HepG2 (cell line): ENCODE data around the gene ZNF345. TPM values are rescaled to one million over a fixed set of nuclear protein-coding genes. Genes with fewer than 3 reads are reported as not detected.

ENCODE experiments used
- NR2F1 ChIP-seq, 2 experiments: fragments of 450-650 bp in 1 of 2; formaldehyde crosslinking in 1 of 2; IDR thresholded peaks; 2 replicates each; pipeline versions ENCODE4 v1.5.0 to v1.6.1; 2016 to 2020; ENCODE audit warnings: mild to moderate bottlenecking in 1 of 2, missing compliant biosample characterization in 1 of 2, missing genetic modification reagents in 1 of 2, moderate library complexity in 1 of 2
- ZNF3 ChIP-seq: IDR thresholded peaks from 2 replicates; pipeline ENCODE4 v1.7.0; 2017; ENCODE audit warnings: inconsistent platforms
- ZNF354B ChIP-seq: sonication (generic); formaldehyde crosslinking; IDR thresholded peaks from 2 replicates; pipeline ENCODE4 v1.8.0; 2022; ENCODE audit warnings: mild to moderate bottlenecking, missing genetic modification reagents
- polyA plus RNA-seq, 8 experiments: library from polyadenylated mRNA; depleted of rRNA in 3 of 8; stranded (reverse) in 7 of 8; unstranded in 1 of 8; fragments of >200 nt; fragmentation: Illumina TruSeq in 4 of 8; extraction: Trizol in 4 of 8; gene quantifications; 2 replicates each; pipeline versions ENCODE4 v1.2.1 to v1.2.3, GENCODE V29; 2011 to 2016; ENCODE audit warnings: low read depth in 4 of 8, missing spikeins in 1 of 8, mixed read lengths in 1 of 8; ENCODE audit not compliant: insufficient read depth in 1 of 8
- total RNA-seq, 5 experiments: library from RNA; depleted of rRNA; stranded (reverse); fragments of >200 nt; fragmentation: Illumina TruSeq; extraction: Trizol; gene quantifications; 2 replicates each; pipeline ENCODE4 v1.2.3, GENCODE V29; 2016; ENCODE audit warnings: low read depth in 1 of 5
- TF ChIP-seq, protein P1 (sequence below): sonication (generic); formaldehyde crosslinking; IDR thresholded peaks from 2 replicates; pipeline ENCODE4 v1.4.0; 2020; ENCODE audit warnings: missing genetic modification reagents
- TF ChIP-seq, protein P2 (sequence below): sonication (generic); formaldehyde crosslinking; IDR thresholded peaks from one replicate; pipeline ENCODE4 v1.5.1; 2020; ENCODE audit warnings: mild to moderate bottlenecking, missing genetic modification reagents; ENCODE audit errors: not compliant biosample characterization
- TF ChIP-seq, protein P3 (sequence below): IDR thresholded peaks from 2 replicates; pipeline ENCODE4 v1.6.1; 2016; ENCODE audit warnings: control low read depth

ZNF345 gene
- total and polyA plus RNA-seq, 2 of the 13 experiments (the other 11 are each of a cell fraction or from before 2014, with no cell fraction given) = 2.6 to 2.9 TPM

DNA sequence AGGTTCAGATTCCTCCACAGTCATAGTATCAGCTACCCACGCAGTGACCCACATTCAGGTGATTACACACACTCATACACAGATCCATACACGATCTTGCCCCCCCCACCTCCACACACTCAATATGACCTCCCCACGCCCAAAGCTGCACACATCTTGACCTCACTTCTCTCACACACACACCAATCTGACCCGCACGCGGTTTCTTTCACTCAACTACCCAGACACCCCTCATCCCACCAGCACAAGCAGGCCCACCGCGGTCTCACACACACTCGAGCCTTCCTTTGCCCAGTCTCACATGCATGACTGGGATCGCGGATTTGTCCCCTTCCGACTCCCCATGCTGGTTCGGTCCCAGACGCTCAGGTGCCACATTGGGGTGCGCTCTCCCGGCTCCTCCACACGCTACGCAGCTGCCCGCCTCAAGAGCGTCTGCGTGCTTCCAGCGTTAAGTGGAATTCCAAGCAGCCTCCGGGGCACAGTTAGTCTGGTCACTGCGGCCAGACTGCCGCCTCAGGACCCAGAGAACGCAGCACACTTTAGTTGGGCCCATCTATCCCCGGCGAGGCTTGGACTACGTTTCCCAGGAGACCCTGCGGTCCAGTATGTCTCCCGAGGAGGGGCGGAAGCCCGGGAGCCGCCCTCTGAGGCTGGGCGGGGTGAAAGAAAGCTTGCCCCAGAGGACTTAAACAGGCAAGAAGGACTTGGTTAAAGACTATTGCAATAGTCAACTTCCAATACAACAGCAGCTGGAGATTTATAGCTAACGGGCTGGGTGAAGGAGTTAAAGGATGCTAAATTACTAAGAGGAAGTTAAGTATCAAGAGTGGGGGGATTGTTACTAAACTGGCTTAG is 746 bp upstream of the ZNF345 start (continued):
- TF ChIP-seq, protein P1, sequence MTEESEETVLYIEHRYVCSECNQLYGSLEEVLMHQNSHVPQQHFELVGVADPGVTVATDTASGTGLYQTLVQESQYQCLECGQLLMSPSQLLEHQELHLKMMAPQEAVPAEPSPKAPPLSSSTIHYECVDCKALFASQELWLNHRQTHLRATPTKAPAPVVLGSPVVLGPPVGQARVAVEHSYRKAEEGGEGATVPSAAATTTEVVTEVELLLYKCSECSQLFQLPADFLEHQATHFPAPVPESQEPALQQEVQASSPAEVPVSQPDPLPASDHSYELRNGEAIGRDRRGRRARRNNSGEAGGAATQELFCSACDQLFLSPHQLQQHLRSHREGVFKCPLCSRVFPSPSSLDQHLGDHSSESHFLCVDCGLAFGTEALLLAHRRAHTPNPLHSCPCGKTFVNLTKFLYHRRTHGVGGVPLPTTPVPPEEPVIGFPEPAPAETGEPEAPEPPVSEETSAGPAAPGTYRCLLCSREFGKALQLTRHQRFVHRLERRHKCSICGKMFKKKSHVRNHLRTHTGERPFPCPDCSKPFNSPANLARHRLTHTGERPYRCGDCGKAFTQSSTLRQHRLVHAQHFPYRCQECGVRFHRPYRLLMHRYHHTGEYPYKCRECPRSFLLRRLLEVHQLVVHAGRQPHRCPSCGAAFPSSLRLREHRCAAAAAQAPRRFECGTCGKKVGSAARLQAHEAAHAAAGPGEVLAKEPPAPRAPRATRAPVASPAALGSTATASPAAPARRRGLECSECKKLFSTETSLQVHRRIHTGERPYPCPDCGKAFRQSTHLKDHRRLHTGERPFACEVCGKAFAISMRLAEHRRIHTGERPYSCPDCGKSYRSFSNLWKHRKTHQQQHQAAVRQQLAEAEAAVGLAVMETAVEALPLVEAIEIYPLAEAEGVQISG (CRISPR knock-in tag) = peak; percentile 84
- TF ChIP-seq ZNF354B (CRISPR knock-in tag) = peak; percentile 83; the same call in 1 of the 2 replicates
- TF ChIP-seq, protein P2, sequence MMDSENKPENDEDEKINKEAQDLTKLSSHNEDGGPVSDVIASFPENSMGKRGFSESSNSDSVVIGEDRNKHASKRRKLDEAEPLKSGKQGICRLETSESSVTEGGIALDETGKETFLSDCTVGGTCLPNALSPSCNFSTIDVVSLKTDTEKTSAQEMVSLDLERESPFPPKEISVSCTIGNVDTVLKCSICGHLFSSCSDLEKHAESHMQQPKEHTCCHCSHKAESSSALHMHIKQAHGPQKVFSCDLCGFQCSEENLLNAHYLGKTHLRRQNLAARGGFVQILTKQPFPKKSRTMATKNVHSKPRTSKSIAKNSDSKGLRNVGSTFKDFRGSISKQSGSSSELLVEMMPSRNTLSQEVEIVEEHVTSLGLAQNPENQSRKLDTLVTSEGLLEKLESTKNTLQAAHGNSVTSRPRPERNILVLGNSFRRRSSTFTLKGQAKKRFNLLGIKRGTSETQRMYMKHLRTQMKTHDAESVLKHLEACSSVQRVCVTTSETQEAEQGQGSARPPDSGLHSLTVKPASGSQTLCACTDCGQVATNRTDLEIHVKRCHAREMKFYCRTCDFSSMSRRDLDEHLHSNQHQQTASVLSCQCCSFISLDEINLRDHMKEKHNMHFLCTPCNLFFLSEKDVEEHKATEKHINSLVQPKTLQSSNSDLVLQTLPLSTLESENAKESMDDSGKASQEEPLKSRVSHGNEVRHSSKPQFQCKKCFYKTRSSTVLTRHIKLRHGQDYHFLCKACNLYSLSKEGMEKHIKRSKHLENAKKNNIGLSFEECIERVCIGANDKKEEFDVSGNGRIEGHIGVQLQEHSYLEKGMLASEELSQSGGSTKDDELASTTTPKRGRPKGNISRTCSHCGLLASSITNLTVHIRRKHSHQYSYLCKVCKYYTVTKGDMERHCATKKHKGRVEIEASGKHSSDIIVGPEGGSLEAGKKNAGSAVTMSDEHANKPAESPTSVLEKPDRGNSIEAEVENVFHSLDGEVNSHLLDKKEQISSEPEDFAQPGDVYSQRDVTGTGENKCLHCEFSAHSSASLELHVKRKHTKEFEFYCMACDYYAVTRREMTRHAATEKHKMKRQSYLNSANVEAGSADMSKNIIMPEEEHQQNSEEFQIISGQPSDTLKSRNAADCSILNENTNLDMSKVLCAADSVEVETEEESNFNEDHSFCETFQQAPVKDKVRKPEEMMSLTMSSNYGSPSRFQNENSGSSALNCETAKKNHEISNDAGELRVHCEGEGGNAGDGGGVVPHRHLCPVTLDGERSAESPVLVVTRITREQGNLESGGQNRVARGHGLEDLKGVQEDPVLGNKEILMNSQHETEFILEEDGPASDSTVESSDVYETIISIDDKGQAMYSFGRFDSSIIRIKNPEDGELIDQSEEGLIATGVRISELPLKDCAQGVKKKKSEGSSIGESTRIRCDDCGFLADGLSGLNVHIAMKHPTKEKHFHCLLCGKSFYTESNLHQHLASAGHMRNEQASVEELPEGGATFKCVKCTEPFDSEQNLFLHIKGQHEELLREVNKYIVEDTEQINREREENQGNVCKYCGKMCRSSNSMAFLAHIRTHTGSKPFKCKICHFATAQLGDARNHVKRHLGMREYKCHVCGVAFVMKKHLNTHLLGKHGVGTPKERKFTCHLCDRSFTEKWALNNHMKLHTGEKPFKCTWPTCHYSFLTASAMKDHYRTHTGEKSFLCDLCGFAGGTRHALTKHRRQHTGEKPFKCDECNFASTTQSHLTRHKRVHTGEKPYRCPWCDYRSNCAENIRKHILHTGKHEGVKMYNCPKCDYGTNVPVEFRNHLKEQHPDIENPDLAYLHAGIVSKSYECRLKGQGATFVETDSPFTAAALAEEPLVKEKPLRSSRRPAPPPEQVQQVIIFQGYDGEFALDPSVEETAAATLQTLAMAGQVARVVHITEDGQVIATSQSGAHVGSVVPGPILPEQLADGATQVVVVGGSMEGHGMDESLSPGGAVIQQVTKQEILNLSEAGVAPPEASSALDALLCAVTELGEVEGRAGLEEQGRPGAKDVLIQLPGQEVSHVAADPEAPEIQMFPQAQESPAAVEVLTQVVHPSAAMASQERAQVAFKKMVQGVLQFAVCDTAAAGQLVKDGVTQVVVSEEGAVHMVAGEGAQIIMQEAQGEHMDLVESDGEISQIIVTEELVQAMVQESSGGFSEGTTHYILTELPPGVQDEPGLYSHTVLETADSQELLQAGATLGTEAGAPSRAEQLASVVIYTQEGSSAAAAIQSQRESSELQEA = peak; percentile 52
- TF ChIP-seq NR2F1 (CRISPR knock-in tag; IDR thresholded peaks at IDR 0.05) = no peak
- TF ChIP-seq, protein P3, sequence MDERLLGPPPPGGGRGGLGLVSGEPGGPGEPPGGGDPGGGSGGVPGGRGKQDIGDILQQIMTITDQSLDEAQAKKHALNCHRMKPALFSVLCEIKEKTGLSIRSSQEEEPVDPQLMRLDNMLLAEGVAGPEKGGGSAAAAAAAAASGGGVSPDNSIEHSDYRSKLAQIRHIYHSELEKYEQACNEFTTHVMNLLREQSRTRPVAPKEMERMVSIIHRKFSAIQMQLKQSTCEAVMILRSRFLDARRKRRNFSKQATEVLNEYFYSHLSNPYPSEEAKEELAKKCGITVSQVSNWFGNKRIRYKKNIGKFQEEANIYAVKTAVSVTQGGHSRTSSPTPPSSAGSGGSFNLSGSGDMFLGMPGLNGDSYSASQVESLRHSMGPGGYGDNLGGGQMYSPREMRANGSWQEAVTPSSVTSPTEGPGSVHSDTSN (CRISPR knock-in tag) = no peak
- no peak for TF ChIP-seq ZNF3
